Upper lobe of left lung (tissue), 4 donors: ENCODE measurements around the gene THAP12.

Experiments
- EP300 ChIP-seq, 4 donors: sonication (generic); formaldehyde crosslinking; IDR thresholded peaks; one replicate each; pipeline ENCODE4 v1.5.1; 2017; ENCODE audit warnings: antibody characterized with exemption in 4 of 4, control low read depth in 2 of 4
- TF ChIP-seq, protein P1 (sequence below), 6 experiments: fragments of 450-650 bp in 4 of 6; fragments of 200-600 bp in 2 of 6; sonication (generic) in 2 of 6; IDR thresholded peaks; one replicate each; pipeline ENCODE4 v1.5.1; 2016 to 2019; ENCODE audit warnings: antibody characterized with exemption in 6 of 6

DNA sequence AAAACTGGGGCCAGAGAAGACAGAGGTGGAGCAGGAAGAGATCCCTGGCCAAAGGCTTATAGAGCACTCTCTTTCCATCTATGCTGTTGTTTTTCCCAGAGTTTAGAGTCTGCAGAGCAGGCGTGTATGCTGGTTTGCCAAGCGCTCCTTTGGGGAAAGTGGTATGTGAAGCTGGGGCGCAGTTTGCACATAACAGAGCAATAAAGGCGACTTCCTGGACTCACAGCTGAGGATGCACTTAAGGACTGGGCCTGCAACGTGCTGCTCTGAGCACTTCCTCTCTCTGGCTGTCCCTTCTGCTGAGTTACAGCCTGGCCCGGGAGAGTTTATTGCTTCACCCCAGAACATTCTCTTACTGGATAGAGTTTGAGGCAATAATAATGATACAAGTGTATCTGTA, 41.7 kb downstream of the THAP12 start:
- TF ChIP-seq, protein P1, sequence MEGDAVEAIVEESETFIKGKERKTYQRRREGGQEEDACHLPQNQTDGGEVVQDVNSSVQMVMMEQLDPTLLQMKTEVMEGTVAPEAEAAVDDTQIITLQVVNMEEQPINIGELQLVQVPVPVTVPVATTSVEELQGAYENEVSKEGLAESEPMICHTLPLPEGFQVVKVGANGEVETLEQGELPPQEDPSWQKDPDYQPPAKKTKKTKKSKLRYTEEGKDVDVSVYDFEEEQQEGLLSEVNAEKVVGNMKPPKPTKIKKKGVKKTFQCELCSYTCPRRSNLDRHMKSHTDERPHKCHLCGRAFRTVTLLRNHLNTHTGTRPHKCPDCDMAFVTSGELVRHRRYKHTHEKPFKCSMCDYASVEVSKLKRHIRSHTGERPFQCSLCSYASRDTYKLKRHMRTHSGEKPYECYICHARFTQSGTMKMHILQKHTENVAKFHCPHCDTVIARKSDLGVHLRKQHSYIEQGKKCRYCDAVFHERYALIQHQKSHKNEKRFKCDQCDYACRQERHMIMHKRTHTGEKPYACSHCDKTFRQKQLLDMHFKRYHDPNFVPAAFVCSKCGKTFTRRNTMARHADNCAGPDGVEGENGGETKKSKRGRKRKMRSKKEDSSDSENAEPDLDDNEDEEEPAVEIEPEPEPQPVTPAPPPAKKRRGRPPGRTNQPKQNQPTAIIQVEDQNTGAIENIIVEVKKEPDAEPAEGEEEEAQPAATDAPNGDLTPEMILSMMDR (IDR thresholded peaks at IDR 0.05) = no peak
- TF ChIP-seq EP300 (IDR thresholded peaks at IDR 0.05) = no peak
